Spinal cord (tissue), 10 donors: Measurements from ENCODE around the gene KCNQ1. TPM values are rescaled to one million over a fixed set of nuclear protein-coding genes. Genes with fewer than 3 reads are reported as not detected.

Experiments
- DNase-seq, 6 donors: peaks; one replicate each; pipeline versions ENCODE4 v3.0.0 to v3.0.0-alpha.2; 2013 to 2015; ENCODE audit warnings: low spot score in 6 of 6, low read depth in 4 of 6
- H3K27ac ChIP-seq: one replicate; pipeline ENCODE4 v1.5.1; 2013; ENCODE audit warnings: low read depth, low read length, control low read depth
- H3K27me3 ChIP-seq: one replicate; pipeline ENCODE4 v1.6.1; 2013; ENCODE audit warnings: low read length; ENCODE audit not compliant: control insufficient read depth, insufficient read depth
- H3K36me3 ChIP-seq: one replicate; pipeline ENCODE4 v1.6.1; 2013; ENCODE audit warnings: low read length; ENCODE audit not compliant: control insufficient read depth, insufficient read depth
- H3K4me1 ChIP-seq: one replicate; pipeline ENCODE4 v1.6.1; 2013; ENCODE audit warnings: low read length; ENCODE audit not compliant: control insufficient read depth, insufficient read depth
- H3K4me3 ChIP-seq: one replicate; pipeline ENCODE4 v1.5.1; 2013; ENCODE audit warnings: low read depth, low read length, control low read depth
- H3K9me3 ChIP-seq: one replicate; pipeline ENCODE4 v1.6.1; 2013; ENCODE audit warnings: low read length; ENCODE audit not compliant: control insufficient read depth, insufficient read depth
- WGBS: methylation state at CpG from one replicate; pipeline ENCODE4 v1.1.5; 2013; ENCODE audit warnings: missing lambda C conversion rate; ENCODE audit not compliant: insufficient coverage; 5-methylcytosine and 5-hydroxymethylcytosine counted together
- polyA plus RNA-seq, 2 donors: library from polyadenylated mRNA; unstranded; fragments of 120-200 nt; gene quantifications; one replicate each; pipeline ENCODE4 v1.2.1, GENCODE V29; 2013; ENCODE audit not compliant: insufficient read length in 2 of 2
- total RNA-seq, 2 donors: library from RNA; depleted of rRNA in 1 of 2; stranded (reverse); fragments of 120-200 nt in 1 of 2; fragments of >200 nt in 1 of 2; gene quantifications; one replicate each; pipeline versions ENCODE4 v1.2.3 to v1.2.4, GENCODE V29; 2013 to 2014
- donor health status: healthy.

The KCNQ1 gene
- total and polyA plus RNA-seq, 4 donors: 0.83 to 3.1 (median 2.1) TPM

GRCh38 chr11:2816523-2816922, 371.7 kb downstream of the KCNQ1 start:
- DNase-seq: no peak
- 93% methylated on average over 2 of the region's 2 CpGs for WGBS

GRCh38 chr11:2816941-2817421, 372.2 kb downstream of the KCNQ1 start:
- no peak for DNase-seq
- 87% methylated on average over 15 of the region's 15 CpGs for WGBS
- H3K9me3 ChIP-seq: peaks cover 4% of the 10 kb centered on the region
- no peak overlapping the region for H3K27ac ChIP-seq
- no peaks in the 10 kb centered on the region for H3K27me3 ChIP-seq
- H3K4me1 ChIP-seq: peaks cover 19% of the 10 kb centered on the region
- no peak overlapping the region for H3K4me3 ChIP-seq
- no peaks in the 10 kb centered on the region for H3K36me3 ChIP-seq

More at GRCh38 chr11:2816523-2816922, 371.7 kb downstream of the KCNQ1 start:
- Histone ChIP-seq H3K9me3 (peaks cover 4% of the 10 kb centered on the region), H3K36me3 (no peaks in the 10 kb centered on the region), H3K27ac (no peak overlapping the region), H3K27me3 (no peaks in the 10 kb centered on the region), H3K4me1 (peaks cover 24% of the 10 kb centered on the region), H3K4me3 (no peak overlapping the region)

GRCh38 chr11:2817431-2817830, 372.6 kb downstream of the KCNQ1 start:
- DNase-seq: no peak
- Histone ChIP-seq H3K9me3 (peaks cover 4% of the 10 kb centered on the region), H3K27ac (no peak overlapping the region), H3K36me3 (no peaks in the 10 kb centered on the region), H3K4me1 (peaks cover 15% of the 10 kb centered on the region), H3K4me3 (no peak overlapping the region), H3K27me3 (no peaks in the 10 kb centered on the region)
- WGBS: 89% methylated on average over 5 of the region's 6 CpGs

GRCh38 chr11:2818021-2818420, 373.2 kb downstream of the KCNQ1 start:
- H3K36me3 ChIP-seq: no peaks in the 10 kb centered on the region
- peaks cover 10% of the 10 kb centered on the region for H3K9me3 ChIP-seq
- 71% methylated on average over 3 of the region's 6 CpGs for WGBS
- H3K27me3 ChIP-seq: no peaks in the 10 kb centered on the region
- no peak overlapping the region for H3K4me3 ChIP-seq
- no peak for DNase-seq
- no peak overlapping the region for H3K27ac ChIP-seq
- H3K4me1 ChIP-seq: peaks cover 9% of the 10 kb centered on the region

GRCh38 chr11:2818503-2818902, 373.7 kb downstream of the KCNQ1 start:
- peaks cover 4% of the 10 kb centered on the region for H3K4me1 ChIP-seq
- H3K4me3 ChIP-seq: no peak overlapping the region
- DNase-seq: no peak
- H3K36me3 ChIP-seq: no peaks in the 10 kb centered on the region
- no peak overlapping the region for H3K27ac ChIP-seq
- peaks cover 10% of the 10 kb centered on the region for H3K9me3 ChIP-seq
- WGBS: 78% methylated on average over 5 of the region's 5 CpGs
- no peaks in the 10 kb centered on the region for H3K27me3 ChIP-seq

GRCh38 chr11:2819316-2819715, 374.5 kb downstream of the KCNQ1 start:
- Histone ChIP-seq H3K36me3 (no peaks in the 10 kb centered on the region), H3K4me3 (no peak overlapping the region), H3K4me1 (peaks cover 4% of the 10 kb centered on the region), H3K27ac (no peak overlapping the region), H3K9me3 (peaks cover 10% of the 10 kb centered on the region), H3K27me3 (no peaks in the 10 kb centered on the region)
- DNase-seq: no peak
- 82% methylated on average over 2 of the region's 3 CpGs for WGBS

GRCh38 chr11:2820976-2821375, 376.2 kb downstream of the KCNQ1 start:
- no peak for DNase-seq
- Histone ChIP-seq H3K4me1 (peaks cover 17% of the 10 kb centered on the region), H3K4me3 (no peak overlapping the region), H3K27ac (no peak overlapping the region), H3K9me3 (peaks cover 9% of the 10 kb centered on the region), H3K27me3 (no peaks in the 10 kb centered on the region), H3K36me3 (no peaks in the 10 kb centered on the region)
- WGBS: 94% methylated on average over 13 of the region's 16 CpGs

GRCh38 chr11:2821891-2822290, 377.1 kb downstream of the KCNQ1 start:
- H3K4me3 ChIP-seq: no peak overlapping the region
- WGBS: 95% methylated on average over 7 of the region's 8 CpGs
- H3K27ac ChIP-seq: no peak overlapping the region
- no peaks in the 10 kb centered on the region for H3K27me3 ChIP-seq
- no peaks in the 10 kb centered on the region for H3K36me3 ChIP-seq
- peaks cover 8% of the 10 kb centered on the region for H3K9me3 ChIP-seq
- peaks cover 26% of the 10 kb centered on the region for H3K4me1 ChIP-seq
- no peak for DNase-seq

- Histone ChIP-seq H3K9me3 (peaks cover 14% of the 10 kb centered on the region), H3K27me3 (no peaks in the 10 kb centered on the region), H3K4me1 (peaks cover 26% of the 10 kb centered on the region), H3K27ac (no peak overlapping the region), H3K36me3 (no peaks in the 10 kb centered on the region), H3K4me3 (no peak overlapping the region)
- no peak for DNase-seq
- 92% methylated on average over 18 of the region's 18 CpGs for WGBS
Measured at GRCh38 chr11:2824851-2825250, 380.0 kb downstream of the KCNQ1 start.

GRCh38 chr11:2825261-2825888, 380.6 kb downstream of the KCNQ1 start:
- H3K4me1 ChIP-seq: peaks cover 26% of the 10 kb centered on the region
- H3K27ac ChIP-seq: peak overlapping the region; percentile 75
- peaks cover 14% of the 10 kb centered on the region for H3K9me3 ChIP-seq
- no peak overlapping the region for H3K4me3 ChIP-seq
- H3K27me3 ChIP-seq: no peaks in the 10 kb centered on the region
- no peaks in the 10 kb centered on the region for H3K36me3 ChIP-seq
- no peak for DNase-seq
- 59% methylated on average over 13 of the region's 22 CpGs for WGBS
